Fibroblast of upper back skin (primary cell): ENCODE results near the gene APOBEC3G.
"Not testable (repeated sequence)": the region's sequence is repeated elsewhere in the genome, so short reads cannot be mapped to it uniquely, and the experiment has no call there.

Experiments
- DNase-seq: peaks from one replicate; pipeline ENCODE4 v3.0.0-alpha.2; 2013

Gene APOBEC3G

DNA sequence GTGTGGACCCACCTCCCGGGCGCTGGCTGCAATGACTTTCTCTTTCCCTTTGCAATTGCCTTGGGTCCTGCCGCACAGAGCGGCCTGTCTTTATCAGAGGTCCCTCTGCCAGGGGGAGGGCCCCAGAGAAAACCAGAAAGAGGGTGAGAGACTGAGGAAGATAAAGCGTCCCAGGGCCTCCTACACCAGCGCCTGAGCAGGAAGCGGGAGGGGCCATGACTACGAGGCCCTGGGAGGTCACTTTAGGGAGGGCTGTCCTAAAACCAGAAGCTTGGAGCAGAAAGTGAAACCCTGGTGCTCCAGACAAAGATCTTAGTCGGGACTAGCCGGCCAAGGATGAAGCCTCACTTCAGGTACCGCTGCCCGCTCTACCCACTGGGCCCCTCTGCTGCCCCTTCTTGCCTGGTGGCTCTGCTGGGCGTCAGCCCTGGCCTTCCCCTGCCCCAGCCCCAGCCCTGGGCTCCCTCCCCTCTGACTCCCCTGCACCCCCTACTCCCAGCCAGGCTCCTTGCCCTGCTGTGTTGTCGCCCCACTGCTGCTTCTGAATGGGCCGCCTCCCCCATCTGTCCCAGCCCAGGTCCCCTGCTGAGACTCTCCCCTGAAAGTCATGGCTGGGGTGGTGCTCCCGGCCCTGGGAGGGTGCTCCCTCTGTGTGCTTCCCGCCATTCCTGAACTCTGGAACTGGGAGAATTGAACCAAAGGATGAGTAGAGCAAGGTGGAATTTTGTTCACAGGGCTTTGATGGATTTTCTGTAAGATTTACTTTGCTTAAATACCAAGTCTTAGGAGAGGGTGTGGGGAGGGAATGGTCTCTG, at the start of gene APOBEC3G:
Gene APOBEC3G, plus strand, starts transcription at position 250 of the 815 bp plus-strand sequence. Its CDS starts 87 bp downstream, at position 337.
- DNase-seq, result peak; percentile 53

DNA sequence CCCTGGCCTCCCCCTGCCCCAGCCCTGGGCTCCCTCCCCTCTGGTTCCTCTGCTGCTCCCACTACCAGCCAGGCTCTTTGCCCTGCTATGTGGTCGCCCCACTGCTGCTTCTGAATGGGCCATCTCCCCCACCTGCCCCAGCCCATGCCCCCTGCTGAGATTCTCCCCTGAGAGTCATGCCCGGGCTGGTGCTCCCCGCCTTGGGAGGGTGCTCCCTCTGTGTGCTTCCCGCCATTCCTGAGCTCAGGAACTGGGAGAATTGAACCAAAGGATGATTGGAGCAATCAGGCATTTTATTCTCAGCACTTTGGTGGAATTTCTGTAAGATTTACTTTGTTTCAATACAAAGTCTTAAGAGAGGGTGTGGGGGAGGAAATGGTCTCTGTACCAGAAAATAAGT, 49.4 kb upstream of the APOBEC3G start:
- DNase-seq, result no peak

DNA sequence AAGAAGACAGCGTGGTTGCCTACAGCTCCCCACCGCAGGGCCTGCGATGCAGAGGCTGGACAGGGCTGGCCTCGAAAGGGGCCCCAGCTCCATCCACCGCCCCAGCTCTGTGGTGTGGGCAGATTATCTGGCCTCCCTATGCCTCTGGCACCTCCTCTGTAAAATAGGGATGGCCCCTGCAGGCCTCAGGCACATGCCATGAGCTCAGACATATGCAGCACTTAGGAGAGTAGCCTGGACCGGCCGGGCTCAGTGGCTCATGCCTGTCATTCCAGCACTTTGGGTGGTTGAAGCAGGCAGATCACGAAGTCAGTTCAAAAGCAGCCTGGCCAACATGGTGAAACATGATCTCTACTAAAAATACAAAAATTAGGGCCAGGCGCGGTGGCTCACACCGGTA, 48.8 kb upstream of the APOBEC3G start:
- no peak for DNase-seq

DNA sequence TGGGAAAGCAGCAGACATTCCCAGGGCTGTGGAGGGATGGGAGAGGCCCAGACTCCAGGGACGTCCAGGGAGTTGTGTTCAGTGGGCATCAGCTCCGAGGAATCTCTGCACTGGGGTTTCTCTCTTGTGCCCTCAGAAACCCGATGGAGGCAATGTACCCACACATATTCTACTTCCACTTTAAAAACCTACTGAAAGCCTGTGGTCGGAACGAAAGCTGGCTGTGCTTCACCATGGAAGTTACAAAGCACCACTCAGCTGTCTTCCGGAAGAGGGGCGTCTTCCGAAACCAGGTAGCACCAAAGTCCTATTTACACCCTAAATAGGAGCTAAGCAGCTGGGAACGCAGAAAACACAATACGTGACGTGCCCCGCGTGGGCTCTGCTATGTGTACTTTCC, 47.8 kb upstream of the APOBEC3G start:
- no peak for DNase-seq

DNA sequence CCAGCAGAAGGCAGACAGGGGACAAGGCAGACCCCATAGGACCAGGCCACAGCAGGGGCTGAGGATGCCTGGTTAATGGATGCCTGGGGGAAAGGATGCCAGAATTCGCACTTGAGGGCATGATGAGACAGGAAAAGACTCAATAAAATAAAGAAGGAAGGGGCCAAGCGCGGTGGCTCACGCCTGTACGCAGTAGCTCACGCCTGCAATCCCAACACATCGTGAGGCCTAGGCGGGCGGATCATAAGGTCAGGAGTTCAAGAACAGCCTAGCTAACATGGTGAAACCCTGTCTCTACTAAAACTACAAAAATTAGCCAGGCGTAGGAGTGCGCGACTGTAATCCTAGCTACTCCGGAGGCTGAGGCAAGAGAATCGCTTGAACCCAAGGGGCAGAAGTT, 46.4 kb upstream of the APOBEC3G start:
- no peak for DNase-seq

DNA sequence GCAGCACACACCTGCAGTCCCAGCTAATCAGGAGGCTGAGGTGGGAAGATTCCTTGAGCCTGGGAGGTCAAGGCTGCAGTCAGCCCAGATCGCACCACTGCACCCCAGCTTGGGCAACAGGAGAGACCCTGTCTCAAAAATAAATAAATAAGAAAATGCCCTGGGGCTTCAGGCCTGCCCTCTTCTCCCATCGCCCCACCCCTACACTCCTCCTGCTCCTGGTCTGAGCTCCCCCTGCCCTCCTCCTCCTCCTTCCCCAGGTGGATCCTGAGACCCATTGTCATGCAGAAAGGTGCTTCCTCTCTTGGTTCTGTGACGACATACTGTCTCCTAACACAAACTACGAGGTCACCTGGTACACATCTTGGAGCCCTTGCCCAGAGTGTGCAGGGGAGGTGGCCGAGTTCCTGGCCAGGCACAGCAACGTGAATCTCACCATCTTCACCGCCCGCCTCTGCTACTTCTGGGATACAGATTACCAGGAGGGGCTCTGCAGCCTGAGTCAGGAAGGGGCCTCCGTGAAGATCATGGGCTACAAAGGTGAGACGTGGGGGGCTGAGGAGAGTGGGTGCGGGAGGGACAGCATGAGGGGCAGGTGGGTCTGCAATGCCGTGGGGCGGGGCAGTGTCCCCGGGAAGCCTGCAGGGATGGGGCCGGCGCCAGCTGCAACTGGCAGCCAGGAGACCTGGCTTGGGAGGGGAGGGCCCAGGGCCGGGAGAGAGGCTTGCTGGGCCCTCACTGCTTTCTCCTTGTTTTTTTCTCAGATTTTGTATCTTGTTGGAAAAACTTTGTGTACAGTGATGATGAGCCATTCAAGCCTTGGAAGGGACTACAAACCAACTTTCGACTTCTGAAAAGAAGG, 45.4 kb upstream of the APOBEC3G start:
- DNase-seq, result not testable (repeated sequence)

GRCh38 chr22:39037071-39037470, 40.0 kb upstream of the APOBEC3G start:
- not testable (repeated sequence) for DNase-seq

DNA sequence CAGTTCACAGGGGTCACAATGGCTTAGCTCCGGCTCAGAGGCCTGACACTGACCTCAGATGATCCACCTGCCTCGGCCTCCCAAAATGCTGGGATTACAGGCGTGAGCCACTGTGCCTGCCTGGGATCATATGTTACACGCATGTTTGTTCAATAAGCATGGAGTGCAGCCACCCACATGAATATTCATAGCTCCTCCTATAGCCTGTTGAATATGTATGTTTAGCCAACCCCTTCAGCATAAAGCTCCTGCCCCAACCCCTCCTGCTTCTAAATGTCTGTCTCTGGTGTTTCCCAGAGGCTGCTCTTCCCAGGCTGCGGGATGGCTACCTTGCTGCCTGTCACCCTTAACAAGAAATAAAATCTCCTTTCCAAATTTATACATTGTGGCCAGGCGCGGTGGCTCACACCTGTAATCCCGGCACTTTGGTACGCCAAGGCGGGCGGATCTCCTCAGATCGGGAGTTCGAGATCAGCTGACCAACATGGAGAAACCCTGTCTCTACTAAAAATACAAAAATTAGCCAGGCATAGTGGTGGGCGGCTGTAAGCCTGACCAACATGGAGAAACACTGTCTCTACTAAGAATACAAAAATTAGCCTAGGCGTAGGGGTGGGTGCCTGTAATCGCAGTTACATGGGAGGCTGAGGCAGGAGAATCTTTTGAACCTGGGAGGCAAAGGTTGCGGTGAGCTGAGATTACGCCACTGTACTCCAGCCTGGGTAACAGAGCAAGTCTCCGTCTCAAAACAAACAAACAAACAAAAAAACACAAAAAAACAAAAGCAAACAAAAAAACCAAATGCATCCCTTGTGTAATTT, 37.6 kb upstream of the APOBEC3G start:
- no peak for DNase-seq

DNA sequence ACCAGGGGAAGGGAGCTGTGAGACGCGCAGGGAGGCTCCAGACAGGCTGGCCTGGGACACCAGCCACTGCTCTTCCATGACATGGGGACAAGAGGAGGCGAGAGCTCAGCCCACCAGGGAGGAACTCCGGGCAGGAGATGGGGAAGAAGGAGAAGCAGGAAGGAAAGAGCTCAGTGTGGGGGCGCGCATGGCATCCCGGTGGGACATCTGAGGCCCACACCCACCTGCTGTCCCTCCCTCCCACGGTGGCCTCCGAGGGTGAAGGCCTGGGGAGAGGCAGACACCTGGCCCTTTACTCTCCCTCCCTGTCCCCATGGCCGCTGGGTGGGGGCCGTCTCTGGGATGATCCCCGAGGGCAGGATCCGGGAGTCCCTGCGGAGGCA, 36.9 kb upstream of the APOBEC3G start:
- DNase-seq, result not testable (repeated sequence)

GRCh38 chr22:39040538-39041296, 36.4 kb upstream of the APOBEC3G start, which contains the start of gene APOBEC3F:
TSS of gene APOBEC3F (plus strand) at chr22:39040864. CDS start at chr22:39040961, 97 bp downstream.
- DNase-seq, result peak; percentile 48

- DNase-seq, result no peak
These were observed 35.2 kb upstream of the APOBEC3G start for GRCh38 chr22:39041908-39042307.

- DNase-seq, result not testable (repeated sequence)
These were observed 34.0 kb upstream of the APOBEC3G start for GRCh38 chr22:39043063-39043462.

DNA sequence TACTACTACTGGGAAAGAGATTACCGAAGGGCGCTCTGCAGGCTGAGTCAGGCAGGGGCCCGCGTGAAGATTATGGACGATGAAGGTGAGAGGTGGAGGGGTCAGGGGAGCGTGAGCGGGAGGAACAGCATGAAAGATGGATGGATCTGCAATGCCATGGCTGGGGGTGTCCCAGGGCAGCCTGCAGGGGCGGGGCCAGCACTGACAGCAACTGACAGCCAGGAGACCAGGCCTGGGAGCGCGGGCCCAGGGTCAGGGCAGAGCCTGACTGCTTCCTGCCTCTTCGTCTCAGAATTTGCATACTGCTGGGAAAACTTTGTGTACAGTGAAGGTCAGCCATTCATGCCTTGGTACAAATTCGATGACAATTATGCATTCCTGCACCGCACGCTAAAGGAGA, 31.9 kb upstream of the APOBEC3G start:
- not testable (repeated sequence) for DNase-seq

- not testable (repeated sequence) for DNase-seq
These were observed 27.6 kb upstream of the APOBEC3G start for GRCh38 chr22:39049486-39049885.

GRCh38 chr22:39051844-39052495, 25.1 kb upstream of the APOBEC3G start:
- DNase-seq, result not testable (repeated sequence)

- DNase-seq, result no peak
These were observed 21.4 kb upstream of the APOBEC3G start for GRCh38 chr22:39055658-39056057.

DNA sequence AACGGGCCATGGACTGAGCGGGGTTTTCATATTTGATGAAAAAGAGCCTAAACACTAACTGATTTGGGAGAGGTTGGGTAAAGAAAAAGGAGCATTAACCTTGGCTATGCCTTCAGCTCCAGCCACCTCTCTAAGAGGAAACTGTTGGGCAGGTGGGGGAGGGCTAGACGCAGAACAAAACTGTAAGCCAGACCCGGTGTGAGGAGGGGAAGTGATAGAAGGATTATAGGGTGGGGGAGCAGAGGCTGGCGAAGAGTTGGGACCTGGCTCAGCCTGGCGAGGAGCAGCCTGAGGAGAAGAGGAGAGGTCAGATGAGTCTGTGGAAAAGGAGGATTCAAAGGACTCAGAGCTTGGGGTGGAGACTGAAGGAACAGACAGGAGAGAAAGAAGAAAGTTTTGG, 15.8 kb upstream of the APOBEC3G start:
- DNase-seq, result not testable (repeated sequence)

- peak; percentile 8 for DNase-seq
These were observed 15.1 kb upstream of the APOBEC3G start for GRCh38 chr22:39061951-39062350.

DNA sequence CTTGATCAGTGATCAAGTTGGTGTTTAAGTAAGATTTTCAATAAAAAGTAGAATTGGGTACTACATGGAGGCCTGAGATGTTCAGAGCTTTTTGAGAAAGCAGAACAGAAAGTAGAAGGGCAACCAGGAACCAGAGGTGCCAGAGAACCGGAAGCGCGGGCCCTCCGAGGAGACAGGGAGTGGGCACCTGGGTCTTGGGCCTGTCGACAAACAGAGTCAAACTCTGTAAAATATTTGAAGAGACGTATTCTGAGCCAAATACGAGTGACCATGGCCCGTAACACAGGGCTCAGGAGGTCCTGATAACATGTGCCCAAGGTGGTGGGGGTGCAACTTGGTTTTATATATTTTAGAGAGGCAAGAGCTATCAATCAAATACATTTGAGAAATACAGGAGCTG, 13.2 kb upstream of the APOBEC3G start:
- DNase-seq, result not testable (repeated sequence)

DNA sequence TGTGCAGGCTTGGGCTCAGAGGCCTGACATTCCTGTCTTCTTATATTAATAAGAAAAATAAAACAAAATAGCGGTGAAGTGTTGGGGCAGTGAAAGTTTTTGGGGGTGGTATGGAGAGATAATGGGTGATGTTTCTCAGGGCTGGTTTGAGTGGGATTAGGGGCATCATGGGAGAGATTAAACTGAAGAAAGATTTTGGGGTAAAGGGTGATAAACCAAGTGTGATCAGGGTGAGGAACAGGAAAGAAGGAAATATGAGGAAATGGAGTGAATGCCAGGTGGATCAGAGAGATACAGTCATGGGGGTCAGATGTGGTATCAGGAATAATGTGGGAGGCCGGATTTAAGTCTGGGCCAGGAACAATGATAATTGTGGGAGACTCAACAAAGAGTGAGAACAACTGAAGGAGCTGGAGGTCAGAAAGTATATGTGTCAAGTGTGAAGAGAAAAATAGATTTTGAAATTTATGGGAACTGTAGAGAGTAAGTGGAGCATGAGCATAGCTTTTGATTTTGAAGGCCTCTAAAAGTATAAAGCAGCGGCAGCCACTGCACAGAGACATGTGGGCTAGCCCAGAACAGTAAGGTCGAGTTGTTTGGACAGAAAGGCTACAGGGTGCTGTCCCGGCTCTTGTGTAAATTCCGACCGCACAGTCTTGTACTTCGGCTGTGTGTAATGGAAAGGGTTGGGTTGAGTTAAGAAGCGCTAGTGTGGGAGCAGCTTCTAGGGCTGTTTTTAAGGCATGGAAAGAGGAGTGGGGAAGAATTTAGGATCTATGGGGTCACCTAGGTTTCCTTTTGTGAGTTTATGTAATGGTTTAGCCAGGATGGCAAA, 10.4 kb upstream of the APOBEC3G start:
- not testable (repeated sequence) for DNase-seq
